Measurements from ENCODE around the gene KRT12.

The KRT12 gene

GRCh38 chr17:40843242-40843641 lies 23.8 kb downstream of the KRT12 start:
- DNase-seq (ENCODE audit: low read depth in 2 of 2): no peak

- no peak for DNase-seq (ENCODE audit: low read depth in 2 of 2)
Measured at GRCh38 chr17:40841246-40841645, 25.8 kb downstream of the KRT12 start.

GRCh38 chr17:40839194-40839593 lies 27.8 kb downstream of the KRT12 start:
- no peak for DNase-seq (ENCODE audit: low read depth in 2 of 2)

- DNase-seq (ENCODE audit: low read depth in 2 of 2): no peak
Measured at GRCh38 chr17:40836020-40836419, 31.0 kb downstream of the KRT12 start.

GRCh38 chr17:40833882-40834281 lies 33.1 kb downstream of the KRT12 start:
- no peak for DNase-seq (ENCODE audit: low read depth in 2 of 2)

GRCh38 chr17:40832840-40833239 lies 34.2 kb downstream of the KRT12 start:
- no peak for DNase-seq (ENCODE audit: low read depth in 2 of 2)

GRCh38 chr17:40830085-40830776 lies 36.8 kb downstream of the KRT12 start:
- DNase-seq (ENCODE audit: low read depth in 2 of 2): no peak

GRCh38 chr17:40828454-40829044 lies 38.5 kb downstream of the KRT12 start:
- DNase-seq (ENCODE audit: low read depth in 2 of 2): no peak

GRCh38 chr17:40827746-40828453 lies 39.1 kb downstream of the KRT12 start:
- DNase-seq (ENCODE audit: low read depth in 2 of 2): no peak

GRCh38 chr17:40825599-40825998 lies 41.4 kb downstream of the KRT12 start:
- DNase-seq (ENCODE audit: low read depth in 2 of 2): no peak

- no peak for DNase-seq (ENCODE audit: low read depth in 2 of 2)
Measured at GRCh38 chr17:40824015-40824832, 42.8 kb downstream of the KRT12 start.

- DNase-seq (ENCODE audit: low read depth in 2 of 2): no peak
Measured at GRCh38 chr17:40822132-40822812, 44.8 kb downstream of the KRT12 start, which contains the start of gene KRT10. KRT10 (minus strand) TSS chr17:40822614; CDS start chr17:40822585, 29 bp downstream.

GRCh38 chr17:40821536-40821935 lies 45.5 kb downstream of the KRT12 start:
- DNase-seq (ENCODE audit: low read depth in 2 of 2): no peak

GRCh38 chr17:40820228-40820838 lies 46.7 kb downstream of the KRT12 start:
- DNase-seq (ENCODE audit: low read depth in 2 of 2): no peak

GRCh38 chr17:40819528-40820125 lies 47.4 kb downstream of the KRT12 start:
- DNase-seq (ENCODE audit: low read depth in 2 of 2): no peak

- DNase-seq (ENCODE audit: low read depth in 2 of 2): peak; percentile 52 to 63
Measured at GRCh38 chr17:40818733-40819527, 48.1 kb downstream of the KRT12 start.

- no peak for DNase-seq (ENCODE audit: low read depth in 2 of 2)
Measured at GRCh38 chr17:40818343-40818732, 48.7 kb downstream of the KRT12 start.

GRCh38 chr17:40817103-40817682 lies 49.8 kb downstream of the KRT12 start:
- DNase-seq (ENCODE audit: low read depth in 2 of 2): no peak

- no peak for DNase-seq (ENCODE audit: low read depth in 2 of 2)
Measured at GRCh38 chr17:40816569-40816968, 50.5 kb downstream of the KRT12 start.
